ENCODE data around the gene AP1G2. TPM values are rescaled to one million over a fixed set of nuclear protein-coding genes. Genes with fewer than 3 reads are reported as not detected.

Gene AP1G2
- polyA plus RNA-seq, 2 of the 4 experiments (the other 2 are of a cell fraction), result 80.6 to 83.7 TPM

- no peak for ATAC-seq
Measured at GRCh38 chr14:23572836-23573235, 5.2 kb upstream of the AP1G2 start.

DNA sequence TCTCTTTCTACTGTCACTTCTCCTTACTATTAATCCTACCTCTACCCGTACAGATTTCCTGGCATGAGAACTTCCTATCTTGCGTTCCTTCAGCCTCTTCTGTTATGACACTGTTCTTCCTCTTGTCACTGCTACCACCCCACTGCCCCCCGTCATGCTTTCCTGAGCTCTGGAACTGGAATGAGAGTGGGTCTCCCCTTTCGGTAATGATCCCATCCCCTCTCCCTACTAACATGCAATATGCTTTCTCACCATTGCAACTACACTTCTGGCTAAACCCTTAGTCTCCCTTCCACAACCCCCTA is 4.9 kb upstream of the AP1G2 start:
- ChIA-PET POLR2A (no interaction called here), CTCF (interaction anchor here (1.3 to 19.0 kb wide), 3 partner anchors 16 to 357 kb away, joined by 3 to 553 read pairs (median 13); partner anchors contain the start of gene NGDN)
- no peak overlapping the region for H3K4me3 ChIP-seq
- H3K9me3 ChIP-seq, result no peaks in the 10 kb centered on the region
- no peak overlapping the region for H3K4me2 ChIP-seq
- peaks cover 14% of the 10 kb centered on the region for H3K4me1 ChIP-seq
- ATAC-seq (no peak), DNase-seq (ENCODE audit: low read depth in 1 of 2, low spot score in 1 of 2) (no peak), FAIRE-seq (no peak)
- 61% methylated on average over 4 of the region's 4 CpGs for WGBS (ENCODE audit: missing lambda C conversion rate)
- H3K27ac ChIP-seq, result no peak overlapping the region
- no peak for TF ChIP-seq NR3C1 (IDR thresholded peaks at IDR 0.05)
- TF ChIP-seq, protein P1, sequence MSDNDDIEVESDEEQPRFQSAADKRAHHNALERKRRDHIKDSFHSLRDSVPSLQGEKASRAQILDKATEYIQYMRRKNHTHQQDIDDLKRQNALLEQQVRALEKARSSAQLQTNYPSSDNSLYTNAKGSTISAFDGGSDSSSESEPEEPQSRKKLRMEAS (IDR thresholded peaks at IDR 0.05), result no peak
- no peak for TF ChIP-seq CHD2 (IDR thresholded peaks at IDR 0.05; ENCODE audit: low read length, partially characterized antibody)
- TF ChIP-seq RCOR1 (IDR thresholded peaks at IDR 0.05; ENCODE audit: low read depth, low read length), result no peak
- no peak for TF ChIP-seq ESRRA (IDR thresholded peaks at IDR 0.05; ENCODE audit: borderline replicate concordance, low read length)
- TF ChIP-seq RARB (CRISPR knock-in tag; IDR thresholded peaks at IDR 0.05), result no peak
- TF ChIP-seq HOXA7 (CRISPR knock-in tag; IDR thresholded peaks at IDR 0.05), result no peak
- TF ChIP-seq GATA3 (IDR thresholded peaks at IDR 0.05; ENCODE audit: borderline replicate concordance), result no peak
- no peak for TF ChIP-seq SREBF2 (IDR thresholded peaks at IDR 0.05)
- no peak for TF ChIP-seq KDM1A (IDR thresholded peaks at IDR 0.05; ENCODE audit: low read depth)
- TF ChIP-seq FOSL2 (IDR thresholded peaks at IDR 0.05), result no peak
- no peak for TF ChIP-seq FOSL2 (CRISPR knock-in tag; IDR thresholded peaks at IDR 0.05)
- no peak for TF ChIP-seq TP53 (CRISPR knock-in tag; IDR thresholded peaks at IDR 0.05)
- no peak for TF ChIP-seq CEBPB (IDR thresholded peaks at IDR 0.05)
- no peak for TF ChIP-seq HDAC2 (IDR thresholded peaks at IDR 0.05)
- no peak for TF ChIP-seq HEYL (CRISPR knock-in tag; IDR thresholded peaks at IDR 0.05)
- TF ChIP-seq JUNB (IDR thresholded peaks at IDR 0.05), result no peak

More at GRCh38 chr14:23572836-23573235, 5.2 kb upstream of the AP1G2 start:
- Histone ChIP-seq H3K9me3 (no peaks in the 10 kb centered on the region), H3K4me2 (no peak overlapping the region), H3K4me3 (no peak overlapping the region), H3K4me1 (peaks cover 12% of the 10 kb centered on the region), H3K27ac (no peak overlapping the region)
- CTCF ChIA-PET, result interaction anchor here (1.3 to 3.0 kb wide), 3 partner anchors 16 to 356 kb away, joined by 3 to 13 read pairs (median 3); no protein-coding TSS in a partner anchor
- WGBS (ENCODE audit: missing lambda C conversion rate), result 52% methylated on average over 4 of the region's 4 CpGs
- FAIRE-seq, result no peak
- TF ChIP-seq MAFK (IDR thresholded peaks at IDR 0.05; ENCODE audit: partially characterized antibody), result no peak
- no peak for TF ChIP-seq NPAS2 (CRISPR knock-in tag; IDR thresholded peaks at IDR 0.05; ENCODE audit: borderline replicate concordance)
- no peak for TF ChIP-seq POLR2AphosphoS2 (conservative IDR thresholded peaks at IDR 0.05; ENCODE audit: low read length)
- TF ChIP-seq CBX2 (IDR thresholded peaks at IDR 0.05; ENCODE audit: borderline replicate concordance, low read depth), result no peak
- TF ChIP-seq CHD4 (IDR thresholded peaks at IDR 0.05; ENCODE audit: borderline replicate concordance), result no peak
- TF ChIP-seq RCOR1 (IDR thresholded peaks at IDR 0.05; ENCODE audit: low read depth, low read length), result no peak
- no peak for TF ChIP-seq HOXB5 (CRISPR knock-in tag; IDR thresholded peaks at IDR 0.05)
- TF ChIP-seq TP53 (CRISPR knock-in tag; IDR thresholded peaks at IDR 0.05), result no peak
- TF ChIP-seq MYC (IDR thresholded peaks at IDR 0.05; ENCODE audit: borderline replicate concordance, low read length), result no peak
- TF ChIP-seq POLR2A (IDR thresholded peaks at IDR 0.05; ENCODE audit: low read length), result no peak
- TF ChIP-seq EHF (CRISPR knock-in tag; IDR thresholded peaks at IDR 0.05), result no peak
- no peak for TF ChIP-seq CTCF (IDR thresholded peaks at IDR 0.05)
- no peak for TF ChIP-seq JUNB (IDR thresholded peaks at IDR 0.05)
- TF ChIP-seq CHD2 (IDR thresholded peaks at IDR 0.05; ENCODE audit: low read length, partially characterized antibody), result no peak
- TF ChIP-seq PHF8 (IDR thresholded peaks at IDR 0.05; ENCODE audit: borderline replicate concordance, low read depth), result no peak
- TF ChIP-seq GATA3 (IDR thresholded peaks at IDR 0.05; ENCODE audit: borderline replicate concordance), result no peak
- no peak for TF ChIP-seq RAD21 (conservative IDR thresholded peaks at IDR 0.05 in 1 of 2, IDR thresholded peaks at IDR 0.05 in 1 of 2)
- no peak for TF ChIP-seq FOSB (CRISPR knock-in tag; IDR thresholded peaks at IDR 0.05)
- no peak for TF ChIP-seq HOXA7 (CRISPR knock-in tag; IDR thresholded peaks at IDR 0.05)
- no peak for DNase-seq (ENCODE audit: low read depth in 1 of 2, low spot score in 1 of 2)
- POLR2A ChIA-PET, result no interaction called here

All from A549 (cell line).